Endothelial cell of umbilical vein (primary cell): ENCODE measurements around the gene ADARB2. TPM values are rescaled to one million over a fixed set of nuclear protein-coding genes. Genes with fewer than 3 reads are reported as not detected.

Experiments used
- BruUV-seq: library from RNA; stranded (reverse); fragments of 400-500 nt; replicated peaks from 2 replicates; lab custom pipeline; 2021; lab: Mats Ljungman, UMichigan
- CTCF ChIA-PET: fragments of 300-600, 350-600 bp; sonication (Branson Sonifier 250); formaldehyde crosslinking; loops from one replicate; lab custom pipeline; 2021; ENCODE audit warnings: antibody characterized with exemption, inconsistent platforms; lab: Charles Lee
- POLR2A ChIA-PET: fragments of 300-600, 350-600 bp; sonication (Branson Sonifier 250); formaldehyde crosslinking; loops from one replicate; lab custom pipeline; 2021; ENCODE audit warnings: antibody characterized with exemption, inconsistent platforms; lab: Charles Lee
- DNase-seq: peaks from one replicate; pipeline ENCODE4 v3.0.0-alpha.2; 2011; ENCODE audit warnings: low read depth, low spot score
- FAIRE-seq: peaks from 2 replicates; lab custom pipeline; 2011; peaks lifted over from hg19 to GRCh38; lab: Jason Lieb, UNC
- H2AFZ ChIP-seq: 2 replicates; pipeline ENCODE4 v1.6.0; 2012; ENCODE audit warnings: low read depth, low read length, control low read depth, inconsistent platforms
- H3K27ac ChIP-seq: 2 replicates; pipeline ENCODE4 v1.5.1; 2011; ENCODE audit warnings: low read depth, mild to moderate bottlenecking, control low read depth, low read length, moderate library complexity; ENCODE audit not compliant: insufficient read depth
- H3K27me3 ChIP-seq, 2 experiments: 2 replicates each; pipeline versions ENCODE4 v1.6.0 to v1.6.1; 2011; ENCODE audit warnings: low read length in 2 of 2, mixed read lengths in 1 of 2; ENCODE audit not compliant: control insufficient read depth in 2 of 2, insufficient read depth in 2 of 2
- H3K36me3 ChIP-seq, 2 experiments: 2 replicates in 1 of 2; 3 replicates in 1 of 2; pipeline ENCODE4 v1.5.1; 2011; ENCODE audit warnings: low read length in 2 of 2, mild to moderate bottlenecking in 1 of 2, moderate library complexity in 1 of 2; ENCODE audit not compliant: control insufficient read depth in 2 of 2, insufficient read depth in 2 of 2; ENCODE audit errors: extremely low read depth in 1 of 2
- H3K4me1 ChIP-seq: 3 replicates; pipeline ENCODE4 v1.5.1; 2011; ENCODE audit warnings: mild to moderate bottlenecking, low read length; ENCODE audit not compliant: control insufficient read depth, insufficient read depth; ENCODE audit errors: extremely low read depth
- H3K4me2 ChIP-seq: 2 replicates; pipeline ENCODE4 v1.6.1; 2011; ENCODE audit warnings: low read length, control low read depth, mixed read lengths; ENCODE audit not compliant: insufficient read depth
- H3K4me3 ChIP-seq, 3 experiments: fragments of 200-600 bp in 1 of 3; sonication (generic), shearing (Covaris generic) in 1 of 3; replicated peaks in 1 of 3; 2 replicates each; pipeline ENCODE4 v1.5.1; 2011 to 2016; ENCODE audit warnings: control low read depth in 3 of 3, low read length in 3 of 3, mild to moderate bottlenecking in 2 of 3, inconsistent platforms in 1 of 3, low read depth in 1 of 3, moderate library complexity in 1 of 3; ENCODE audit not compliant: insufficient read depth in 1 of 3
- H3K79me2 ChIP-seq: 2 replicates; pipeline ENCODE4 v1.6.0; 2012; ENCODE audit warnings: low read length, inconsistent platforms; ENCODE audit not compliant: control insufficient read depth, insufficient read depth
- H3K9ac ChIP-seq: replicated peaks from 2 replicates; pipeline ENCODE3; 2011; ENCODE audit warnings: low read length, control low read depth; ENCODE audit not compliant: insufficient read depth; ENCODE audit errors: extremely low read depth
- H3K9me1 ChIP-seq: replicated peaks from 3 replicates; pipeline ENCODE4 v1.6.0; 2011; ENCODE audit warnings: mild to moderate bottlenecking, low read length; ENCODE audit not compliant: control insufficient read depth, insufficient read depth; ENCODE audit errors: extremely low read depth
- H3K9me3 ChIP-seq: replicated peaks from 2 replicates; pipeline ENCODE4 v1.5.1; 2012; ENCODE audit warnings: low read length, inconsistent platforms; ENCODE audit not compliant: control insufficient read depth, insufficient read depth
- H4K20me1 ChIP-seq: replicated peaks from 2 replicates; pipeline ENCODE3; 2011; ENCODE audit warnings: mild to moderate bottlenecking, low read length; ENCODE audit not compliant: control insufficient read depth, insufficient read depth; ENCODE audit errors: extremely low read depth
- EZH2 ChIP-seq: IDR thresholded peaks from 2 replicates; pipeline ENCODE4 v1.6.1; 2012; ENCODE audit warnings: borderline replicate concordance, low read depth, mild to moderate bottlenecking, moderate library complexity, low read length, inconsistent platforms; ENCODE audit not compliant: severe bottlenecking
- FOS ChIP-seq: IDR thresholded peaks from 2 replicates; pipeline ENCODE4 v1.6.1; 2011; ENCODE audit warnings: mild to moderate bottlenecking, low read length, moderate library complexity, borderline replicate concordance; ENCODE audit not compliant: insufficient read depth
- GATA2 ChIP-seq: IDR thresholded peaks from 2 replicates; pipeline ENCODE4 v1.7.0; 2011; ENCODE audit warnings: low read depth, mild to moderate bottlenecking, moderate library complexity, mixed read lengths, low read length; ENCODE audit not compliant: insufficient read length, insufficient read depth
- JUN ChIP-seq: IDR thresholded peaks from 2 replicates; pipeline ENCODE4 v1.6.1; 2011; ENCODE audit warnings: borderline replicate concordance, low read depth; ENCODE audit not compliant: insufficient read length, insufficient read depth
- MAX ChIP-seq: IDR thresholded peaks from 2 replicates; pipeline ENCODE4 v1.6.1; 2011; ENCODE audit not compliant: insufficient read depth, insufficient read length
- MYC ChIP-seq: IDR thresholded peaks from one replicate; pipeline ENCODE4 v1.6.1; 2011; ENCODE audit warnings: mild to moderate bottlenecking, low read depth, low read length
- POLR2A ChIP-seq: IDR thresholded peaks from 2 replicates; pipeline ENCODE4 v1.6.1; 2012; ENCODE audit warnings: low read depth, mild to moderate bottlenecking, control low read depth, low read length
- POLR2AphosphoS5 ChIP-seq: IDR thresholded peaks from 2 replicates; pipeline ENCODE4 v1.6.1; 2012; ENCODE audit warnings: low read depth, mild to moderate bottlenecking, control low read depth, low read length, moderate library complexity; ENCODE audit not compliant: insufficient read depth
- dilution Hi-C: fragments of 300-500 bp; cut with MboI; formaldehyde crosslinking; loops from one replicate; pipeline ENCODE4 v1.15.0; 2019; ENCODE audit warnings: low sequenced_read_pairs; ENCODE audit not compliant: extremely low pct_ligation_motif_present
- intact Hi-C: fragments of 100-400 bp; cut with micrococcal nuclease; formaldehyde crosslinking; loops from one replicate; pipeline ENCODE4 v1.10.0; 2022
- polyA plus RNA-seq, 4 experiments: library from polyadenylated mRNA; depleted of rRNA in 3 of 4; stranded (reverse) in 3 of 4; unstranded in 1 of 4; fragments of >200 nt; gene quantifications; 2 replicates each; pipeline versions ENCODE4 v1.2.1 to v1.2.3, GENCODE V29; 2011 to 2012; ENCODE audit warnings: missing spikeins in 1 of 4
- total RNA-seq: library from RNA; stranded (reverse); gene quantifications from 2 replicates; pipeline ENCODE4 v1.2.3, GENCODE V29; 2021
- TF ChIP-seq, protein P1 (sequence below), 2 donors: IDR thresholded peaks; 1 replicate in 1 of 2; 2 replicates in 1 of 2; pipeline ENCODE4 v1.5.1; 2011; ENCODE audit warnings: low read length in 2 of 2, mild to moderate bottlenecking in 2 of 2, moderate library complexity in 2 of 2, control low read depth in 1 of 2, inconsistent platforms in 1 of 2, low read depth in 1 of 2; ENCODE audit not compliant: insufficient read depth in 1 of 2; ENCODE audit errors: extremely low read depth in 1 of 2

ADARB2 gene
- total and polyA plus RNA-seq, 2 donors (not counting 3 experiments of a cell fraction or from before 2014, with no cell fraction given): not detected

GRCh38 chr10:1508096-1508495, 229.2 kb downstream of the ADARB2 start:
- Histone ChIP-seq H3K4me1 (no peaks in the 10 kb centered on the region), H3K9ac (no peak overlapping the region), H3K9me1 (no peaks in the 10 kb centered on the region), H3K4me2 (no peak overlapping the region), H3K27me3 (no peaks in the 10 kb centered on the region), H3K9me3 (peaks cover 14% of the 10 kb centered on the region), H4K20me1 (no peaks in the 10 kb centered on the region), H3K4me3 (no peak overlapping the region), H3K27ac (no peak overlapping the region), H3K36me3 (no peaks in the 10 kb centered on the region), H2AFZ (no peak overlapping the region), H3K79me2 (no peaks in the 10 kb centered on the region)
- ChIA-PET CTCF (no interaction called here), POLR2A (no interaction called here)
- intact Hi-C loops (no loop called here), dilution Hi-C loops (no loop called here)
- no peak for FAIRE-seq
- DNase-seq: no peak
- no TSS peak for BruUV-seq
- TF ChIP-seq MAX: no peak
- no peak for TF ChIP-seq POLR2A
- TF ChIP-seq EZH2: no peak
- no peak for TF ChIP-seq POLR2AphosphoS5
- TF ChIP-seq, protein P1, sequence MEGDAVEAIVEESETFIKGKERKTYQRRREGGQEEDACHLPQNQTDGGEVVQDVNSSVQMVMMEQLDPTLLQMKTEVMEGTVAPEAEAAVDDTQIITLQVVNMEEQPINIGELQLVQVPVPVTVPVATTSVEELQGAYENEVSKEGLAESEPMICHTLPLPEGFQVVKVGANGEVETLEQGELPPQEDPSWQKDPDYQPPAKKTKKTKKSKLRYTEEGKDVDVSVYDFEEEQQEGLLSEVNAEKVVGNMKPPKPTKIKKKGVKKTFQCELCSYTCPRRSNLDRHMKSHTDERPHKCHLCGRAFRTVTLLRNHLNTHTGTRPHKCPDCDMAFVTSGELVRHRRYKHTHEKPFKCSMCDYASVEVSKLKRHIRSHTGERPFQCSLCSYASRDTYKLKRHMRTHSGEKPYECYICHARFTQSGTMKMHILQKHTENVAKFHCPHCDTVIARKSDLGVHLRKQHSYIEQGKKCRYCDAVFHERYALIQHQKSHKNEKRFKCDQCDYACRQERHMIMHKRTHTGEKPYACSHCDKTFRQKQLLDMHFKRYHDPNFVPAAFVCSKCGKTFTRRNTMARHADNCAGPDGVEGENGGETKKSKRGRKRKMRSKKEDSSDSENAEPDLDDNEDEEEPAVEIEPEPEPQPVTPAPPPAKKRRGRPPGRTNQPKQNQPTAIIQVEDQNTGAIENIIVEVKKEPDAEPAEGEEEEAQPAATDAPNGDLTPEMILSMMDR (IDR thresholded peaks at IDR 0.05; ENCODE audit: extremely low read depth in 1 of 2, insufficient read depth in 1 of 2, low read depth in 1 of 2, low read length in 2 of 2): no peak
- TF ChIP-seq FOS: no peak
- no peak for TF ChIP-seq MYC
- no peak for TF ChIP-seq GATA2
- TF ChIP-seq JUN: no peak
